ENCODE measurements around the gene TSEN54. TPM values are rescaled to one million over a fixed set of nuclear protein-coding genes. Genes with fewer than 3 reads are reported as not detected.

Gene TSEN54
- total RNA-seq, 1 donor from 2014 or later = 56.0 TPM

DNA sequence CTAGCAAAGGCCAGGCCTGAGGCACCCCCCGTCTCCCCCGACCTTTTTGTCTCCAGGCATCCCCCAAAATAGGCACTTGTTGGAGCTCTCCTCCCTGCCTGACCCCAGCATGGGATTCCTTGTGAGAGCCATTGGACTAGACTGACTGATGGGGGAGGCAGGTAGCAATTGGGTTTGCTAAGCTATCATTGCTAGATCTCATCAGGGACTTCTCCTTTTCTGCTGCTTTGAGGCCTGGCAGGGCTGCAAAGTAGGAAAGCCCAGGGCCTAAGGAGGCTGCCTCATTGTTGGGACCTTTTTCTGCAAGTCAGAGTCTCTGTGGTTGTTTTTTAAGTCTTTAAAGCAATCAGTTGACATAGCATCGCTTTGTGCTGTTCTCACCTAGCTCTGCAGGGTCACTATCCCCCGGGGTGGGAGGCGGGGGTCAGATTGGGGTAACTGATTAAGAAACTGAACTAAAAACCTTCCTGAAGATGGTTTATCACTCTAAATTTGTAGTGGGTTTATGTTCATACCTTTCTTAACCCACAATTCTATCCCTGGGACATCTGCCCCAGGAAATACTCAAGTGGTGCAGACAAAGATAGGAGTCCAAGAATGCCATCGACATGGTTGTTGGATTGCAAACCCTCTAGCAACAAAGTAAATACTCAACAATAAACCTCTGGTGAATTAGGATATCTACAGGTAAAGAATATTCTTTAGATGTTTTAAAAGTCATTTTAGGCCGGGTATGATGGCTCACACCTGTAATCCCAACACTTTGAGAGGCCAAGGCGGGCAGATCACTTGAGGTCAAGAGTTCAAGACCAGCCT lies 37.2 kb downstream of the TSEN54 start:
- no peak for DNase-seq (ENCODE audit: low spot score, unreplicated experiment)
- Mint-ChIP-seq H3K9me3 (ENCODE audit: low read depth) (no peaks in the 10 kb centered on the region), H3K4me1 (ENCODE audit: low read depth) (peaks cover 46% of the 10 kb centered on the region), H3K4me3 (ENCODE audit: low read depth) (no peak overlapping the region), H3K27ac (peak overlapping the region; percentile 90), H3K27me3 (no peaks in the 10 kb centered on the region), H3K36me3 (ENCODE audit: insufficient read depth) (peaks cover 6% of the 10 kb centered on the region)
- TF ChIP-seq, protein P1, sequence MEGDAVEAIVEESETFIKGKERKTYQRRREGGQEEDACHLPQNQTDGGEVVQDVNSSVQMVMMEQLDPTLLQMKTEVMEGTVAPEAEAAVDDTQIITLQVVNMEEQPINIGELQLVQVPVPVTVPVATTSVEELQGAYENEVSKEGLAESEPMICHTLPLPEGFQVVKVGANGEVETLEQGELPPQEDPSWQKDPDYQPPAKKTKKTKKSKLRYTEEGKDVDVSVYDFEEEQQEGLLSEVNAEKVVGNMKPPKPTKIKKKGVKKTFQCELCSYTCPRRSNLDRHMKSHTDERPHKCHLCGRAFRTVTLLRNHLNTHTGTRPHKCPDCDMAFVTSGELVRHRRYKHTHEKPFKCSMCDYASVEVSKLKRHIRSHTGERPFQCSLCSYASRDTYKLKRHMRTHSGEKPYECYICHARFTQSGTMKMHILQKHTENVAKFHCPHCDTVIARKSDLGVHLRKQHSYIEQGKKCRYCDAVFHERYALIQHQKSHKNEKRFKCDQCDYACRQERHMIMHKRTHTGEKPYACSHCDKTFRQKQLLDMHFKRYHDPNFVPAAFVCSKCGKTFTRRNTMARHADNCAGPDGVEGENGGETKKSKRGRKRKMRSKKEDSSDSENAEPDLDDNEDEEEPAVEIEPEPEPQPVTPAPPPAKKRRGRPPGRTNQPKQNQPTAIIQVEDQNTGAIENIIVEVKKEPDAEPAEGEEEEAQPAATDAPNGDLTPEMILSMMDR (IDR thresholded peaks at IDR 0.05; ENCODE audit: unreplicated experiment) = no peak

DNA sequence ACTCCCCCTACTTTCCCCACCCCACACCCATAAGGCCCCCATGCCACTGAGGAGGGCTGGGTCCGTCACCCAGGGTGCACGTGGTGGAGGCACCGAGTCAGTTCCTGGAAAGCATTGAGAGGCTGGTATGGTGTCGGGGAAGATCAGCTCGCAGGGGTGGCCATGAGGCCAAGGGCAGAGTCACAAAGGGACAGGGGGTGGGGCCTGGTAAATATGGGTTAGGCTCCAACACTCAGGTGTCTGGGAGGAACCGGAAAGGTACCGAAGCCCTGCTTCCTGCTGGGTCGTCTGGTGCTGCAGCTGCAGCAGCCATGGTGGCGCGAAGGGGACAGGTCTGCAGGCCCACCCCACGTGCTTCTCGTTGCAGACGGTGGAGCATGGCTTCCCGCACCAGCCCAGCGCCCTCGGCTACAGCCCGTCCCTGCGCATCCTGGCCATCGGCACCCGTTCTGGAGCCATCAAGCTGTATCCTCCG lies 39.4 kb downstream of the TSEN54 start:
- Mint-ChIP-seq H3K4me3 (ENCODE audit: low read depth) (no peak overlapping the region), H3K4me1 (ENCODE audit: low read depth) (peaks cover 37% of the 10 kb centered on the region), H3K27ac (no peak overlapping the region), H3K36me3 (ENCODE audit: insufficient read depth) (peaks cover 9% of the 10 kb centered on the region), H3K27me3 (no peaks in the 10 kb centered on the region), H3K9me3 (ENCODE audit: low read depth) (no peaks in the 10 kb centered on the region)
- TF ChIP-seq, protein P1 (IDR thresholded peaks at IDR 0.05; ENCODE audit: unreplicated experiment) = no peak
- no peak for DNase-seq (ENCODE audit: low spot score, unreplicated experiment)

DNA sequence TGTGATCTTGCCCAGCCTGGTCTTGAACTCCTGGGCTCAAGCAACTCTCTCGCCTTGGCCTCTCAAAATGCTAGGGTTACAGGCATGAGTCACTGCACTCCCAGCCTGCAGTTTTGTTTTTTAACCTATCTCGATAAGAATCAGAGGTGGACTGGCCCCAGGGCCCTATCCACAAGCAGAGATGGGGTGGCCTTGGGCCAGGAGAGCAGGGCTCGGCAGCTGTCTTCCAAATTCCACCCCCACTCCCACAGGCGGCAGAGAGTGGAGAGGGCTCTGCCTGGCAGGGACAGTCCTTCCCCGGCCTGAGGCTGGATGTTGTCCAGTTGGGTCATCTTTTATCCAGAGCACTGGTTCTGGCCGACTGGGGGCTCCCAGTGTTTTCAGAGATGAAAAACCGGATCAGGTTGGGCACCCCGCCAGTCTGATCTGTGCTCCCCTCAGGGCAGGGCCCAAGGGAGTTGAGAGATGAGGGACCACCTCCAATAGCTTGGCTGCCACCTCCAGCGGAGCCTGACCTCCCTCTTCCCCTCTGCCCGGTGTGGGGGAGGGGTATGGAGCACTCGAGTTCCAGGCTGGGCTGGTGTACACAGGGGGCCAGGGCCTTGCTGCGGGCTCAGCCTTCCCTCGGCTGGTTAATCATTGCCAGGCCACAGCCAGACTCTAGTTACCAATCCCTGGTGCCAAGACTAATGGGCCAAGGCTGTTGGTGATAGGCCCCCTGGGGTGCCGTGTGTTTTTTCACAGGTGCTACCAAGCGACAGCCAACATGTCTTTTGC lies 40.9 kb downstream of the TSEN54 start:
- DNase-seq (ENCODE audit: low spot score, unreplicated experiment) = peak; percentile 79
- Mint-ChIP-seq H3K4me1 (ENCODE audit: low read depth) (peaks cover 31% of the 10 kb centered on the region), H3K36me3 (ENCODE audit: insufficient read depth) (peaks cover 11% of the 10 kb centered on the region), H3K9me3 (ENCODE audit: low read depth) (no peaks in the 10 kb centered on the region), H3K27me3 (no peaks in the 10 kb centered on the region), H3K27ac (peak overlapping the region; percentile 89), H3K4me3 (ENCODE audit: low read depth) (no peak overlapping the region)
- TF ChIP-seq, protein P1 (IDR thresholded peaks at IDR 0.05; ENCODE audit: unreplicated experiment) = no peak

DNA sequence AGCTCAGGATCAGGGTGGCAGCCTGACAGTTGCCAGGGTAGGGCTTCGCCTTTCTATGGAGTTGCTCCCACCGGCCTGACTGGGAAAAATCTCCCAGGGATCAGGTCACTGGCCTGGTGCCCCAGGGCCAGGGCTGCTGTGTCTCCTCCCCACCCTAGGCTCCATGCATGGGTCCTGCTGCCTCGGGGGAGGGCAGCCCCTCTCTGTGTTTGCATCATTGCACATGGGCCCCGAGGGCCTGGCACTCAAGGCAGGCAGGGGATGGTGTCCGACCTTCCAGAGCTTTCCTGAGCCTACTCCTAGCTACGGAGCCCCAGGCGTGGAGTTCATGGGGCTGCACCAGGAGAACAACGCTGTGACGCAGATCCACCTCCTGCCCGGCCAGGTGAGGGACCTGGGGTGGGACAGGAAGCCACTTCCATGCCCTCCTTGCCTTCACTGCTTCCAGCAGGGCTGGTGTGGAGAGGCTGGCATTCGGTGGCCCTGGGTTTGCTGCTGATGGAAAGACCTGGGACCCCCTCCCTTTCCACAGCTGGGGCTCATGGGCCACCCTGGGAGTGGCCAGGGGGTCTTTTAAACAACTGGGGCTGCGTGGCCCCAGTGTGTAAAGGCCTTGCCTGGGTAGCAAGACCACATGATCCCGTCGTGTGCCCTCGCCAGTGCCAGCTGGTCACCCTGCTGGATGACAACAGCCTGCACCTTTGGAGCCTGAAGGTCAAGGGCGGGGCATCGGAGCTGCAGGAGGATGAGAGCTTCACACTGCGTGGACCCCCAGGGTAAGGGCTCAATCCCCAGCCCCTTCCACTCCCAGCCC lies 41.7 kb downstream of the TSEN54 start:
- TF ChIP-seq, protein P1 (IDR thresholded peaks at IDR 0.05; ENCODE audit: unreplicated experiment) = no peak
- no peak for DNase-seq (ENCODE audit: low spot score, unreplicated experiment)
- Mint-ChIP-seq H3K27me3 (no peaks in the 10 kb centered on the region), H3K4me1 (ENCODE audit: low read depth) (peaks cover 25% of the 10 kb centered on the region), H3K36me3 (ENCODE audit: insufficient read depth) (peaks cover 12% of the 10 kb centered on the region), H3K4me3 (ENCODE audit: low read depth) (no peak overlapping the region), H3K27ac (peak overlapping the region; percentile 59), H3K9me3 (ENCODE audit: low read depth) (no peaks in the 10 kb centered on the region)

Data from progenitor cell of endocrine pancreas (in vitro differentiated cells).